HCT116 (cell line): ENCODE data around the gene MELTF. TPM values are rescaled to one million over a fixed set of nuclear protein-coding genes. Genes with fewer than 3 reads are reported as not detected.

ENCODE experiments used
- ATAC-seq: fragments of 200-7000 bp; cut with Tn5 transposase; 2 replicates; pipeline ENCODE4 v1.9.1; 2020; ENCODE audit warnings: mild to moderate bottlenecking, moderate library complexity
- BruUV-seq: library from RNA; stranded (reverse); fragments of 400-500 nt; replicated peaks from 2 replicates; lab custom pipeline; 2021; lab: Mats Ljungman, UMichigan
- CTCF ChIA-PET: fragments of 300-600 bp; sonication (Branson Sonifier 250); formaldehyde crosslinking; loops from one replicate; lab custom pipeline; 2021; ENCODE audit warnings: antibody characterized with exemption; lab: Charles Lee
- POLR2A ChIA-PET: fragments of 300-600, 350-600 bp; sonication (Branson Sonifier 250); formaldehyde crosslinking; loops from one replicate; lab custom pipeline; 2021; ENCODE audit warnings: antibody characterized with exemption; lab: Charles Lee
- RAD21 ChIA-PET, 2 experiments: fragments of 300-600 bp; sonication (Branson Sonifier 250); formaldehyde crosslinking; loops; one replicate each; lab custom pipeline; 2023; ENCODE audit warnings: low total read pairs in 2 of 2; ENCODE audit not compliant: uncharacterized antibody in 2 of 2, unreplicated experiment in 2 of 2, low non-redundant PET in 1 of 2; lab: Charles Lee
- DNase-seq: peaks from one replicate; pipeline ENCODE4 v3.0.0-alpha.2; 2010; ENCODE audit warnings: low read depth, low spot score
- H2AFZ ChIP-seq: fragments of 200-600 bp; shearing (Covaris generic), sonication (generic); 2 replicates; pipeline ENCODE4 v1.6.1; 2017; ENCODE audit warnings: low read depth, mixed run types, mixed read lengths, antibody characterized with exemption, low read length; ENCODE audit not compliant: poor library complexity, severe bottlenecking
- H3K27ac ChIP-seq: 2 replicates; pipeline ENCODE4 v1.5.1; 2012; ENCODE audit warnings: low read depth, low read length
- H3K27me3 ChIP-seq: fragments of 200-600 bp; sonication (generic); 2 replicates; pipeline ENCODE4 v1.6.1; 2016; ENCODE audit warnings: mixed run types, low read length, mixed read lengths; ENCODE audit not compliant: insufficient read depth
- H3K36me3 ChIP-seq, 2 experiments: fragments of 200-500 bp in 1 of 2; fragments of 200-600 bp in 1 of 2; sonication (Bioruptor generic) in 1 of 2; sonication (generic) in 1 of 2; 2 replicates each; pipeline versions ENCODE4 v1.5.1 to v1.6.1; 2014 to 2016; ENCODE audit warnings: low read length in 2 of 2, inconsistent platforms in 1 of 2, mixed read lengths in 1 of 2, mixed run types in 1 of 2; ENCODE audit not compliant: insufficient read depth in 2 of 2, control insufficient read depth in 1 of 2
- H3K4me1 ChIP-seq, 2 experiments: fragments of 200-600 bp in 1 of 2; sonication (generic) in 1 of 2; 2 replicates each; pipeline versions ENCODE4 v1.5.1 to v1.6.1; 2012 to 2017; ENCODE audit warnings: low read length in 2 of 2, inconsistent platforms in 1 of 2, mild to moderate bottlenecking in 1 of 2, mixed read lengths in 1 of 2, mixed run types in 1 of 2, moderate library complexity in 1 of 2; ENCODE audit not compliant: insufficient read depth in 2 of 2, control insufficient read depth in 1 of 2
- H3K4me2 ChIP-seq: fragments of 200-600 bp; sonication (generic); 2 replicates; pipeline ENCODE4 v1.6.1; 2017; ENCODE audit warnings: mixed run types, low read length, mixed read lengths
- H3K4me3 ChIP-seq, 2 experiments: fragments of 200-600 bp in 1 of 2; sonication (generic) in 1 of 2; replicated peaks in 1 of 2; 2 replicates each; pipeline ENCODE4 v1.5.1; 2011 to 2016; ENCODE audit warnings: low read length in 2 of 2, control low read depth in 1 of 2, low read depth in 1 of 2, mild to moderate bottlenecking in 1 of 2, mixed read lengths in 1 of 2, mixed run types in 1 of 2
- H3K79me2 ChIP-seq: fragments of 200-600 bp; sonication (generic); 2 replicates; pipeline ENCODE4 v1.6.1; 2017; ENCODE audit warnings: mild to moderate bottlenecking, mixed run types, low read length, moderate library complexity, mixed read lengths; ENCODE audit not compliant: insufficient read depth
- H3K9ac ChIP-seq: fragments of 200-600 bp; sonication (generic); 2 replicates; pipeline ENCODE4 v1.6.1; 2016; ENCODE audit warnings: low read length, mixed read lengths
- H3K9me2 ChIP-seq: fragments of 200-600 bp; sonication (generic), shearing (Covaris generic); 2 replicates; pipeline ENCODE4 v1.6.1; 2017; ENCODE audit warnings: mixed run types, mild to moderate bottlenecking, moderate library complexity; ENCODE audit not compliant: insufficient read depth
- H3K9me3 ChIP-seq, 2 experiments: fragments of 200-500 bp in 1 of 2; fragments of 200-600 bp in 1 of 2; sonication (Bioruptor generic) in 1 of 2; sonication (generic) in 1 of 2; 2 replicates each; pipeline ENCODE4 v1.6.1; 2014 to 2017; ENCODE audit warnings: low read length in 2 of 2, mixed read lengths in 2 of 2, inconsistent platforms in 1 of 2, low read depth in 1 of 2, mild to moderate bottlenecking in 1 of 2, mixed run types in 1 of 2, moderate library complexity in 1 of 2; ENCODE audit not compliant: control insufficient read depth in 1 of 2, insufficient read depth in 1 of 2
- H4K20me1 ChIP-seq: fragments of 200-600 bp; sonication (generic), shearing (Covaris generic); 2 replicates; pipeline ENCODE4 v1.6.1; 2017; ENCODE audit warnings: mixed run types, mild to moderate bottlenecking, moderate library complexity; ENCODE audit not compliant: insufficient read depth
- ATF3 ChIP-seq: IDR thresholded peaks from 2 replicates; pipeline ENCODE4 v1.6.1; 2012
- CEBPB ChIP-seq: IDR thresholded peaks from 2 replicates; pipeline ENCODE4 v1.6.1; 2012; ENCODE audit warnings: low read depth
- EGR1 ChIP-seq: IDR thresholded peaks from 2 replicates; pipeline ENCODE4 v1.6.1; 2012; ENCODE audit warnings: low read depth
- FOSL1 ChIP-seq: IDR thresholded peaks from 2 replicates; pipeline ENCODE4 v1.6.1; 2012; ENCODE audit warnings: low read depth
- MAX ChIP-seq: IDR thresholded peaks from 2 replicates; pipeline ENCODE4 v1.6.1; 2012
- POLR2A ChIP-seq: IDR thresholded peaks from 2 replicates; pipeline ENCODE4 v1.7.0; 2011; ENCODE audit warnings: borderline replicate concordance; ENCODE audit not compliant: insufficient read depth, insufficient read length; ENCODE audit errors: extremely low read depth
- POLR2AphosphoS5 ChIP-seq: IDR thresholded peaks from 2 replicates; pipeline ENCODE4 v1.6.1; 2011; ENCODE audit warnings: mild to moderate bottlenecking, low read depth, low read length, moderate library complexity
- SP1 ChIP-seq: IDR thresholded peaks from 2 replicates; pipeline ENCODE4 v1.6.1; 2012; ENCODE audit warnings: low read depth
- SRF ChIP-seq: IDR thresholded peaks from 2 replicates; pipeline ENCODE4 v1.6.1; 2012; ENCODE audit warnings: low read depth
- TCF7L2 ChIP-seq: IDR thresholded peaks from 2 replicates; pipeline ENCODE4 v1.7.0; 2011; ENCODE audit warnings: borderline replicate concordance, inconsistent platforms; ENCODE audit not compliant: insufficient read depth, insufficient read length; ENCODE audit errors: extremely low read depth
- ZBTB33 ChIP-seq: IDR thresholded peaks from 2 replicates; pipeline ENCODE4 v1.6.1; 2011; ENCODE audit warnings: mild to moderate bottlenecking, low read length, moderate library complexity; ENCODE audit not compliant: insufficient replicate concordance; ENCODE audit errors: extremely low read depth
- ZFX ChIP-seq: fragments of 450-650 bp; IDR thresholded peaks from 2 replicates; pipeline ENCODE4 v1.6.1; 2017
- ZNF274 ChIP-seq: fragments of 200-500 bp; sonication (Bioruptor generic); IDR thresholded peaks from 2 replicates; pipeline ENCODE4 v1.6.1; 2014; ENCODE audit warnings: mild to moderate bottlenecking, low read depth, low read length, inconsistent platforms
- intact Hi-C: fragments of 100-400 bp; cut with micrococcal nuclease; formaldehyde crosslinking; loops from 2 replicates; pipeline ENCODE4 v1.10.0; 2022
- total RNA-seq: library from RNA; stranded (reverse); gene quantifications from one replicate; pipeline ENCODE4 v1.2.1, GENCODE V29; 2021; ENCODE audit not compliant: unreplicated experiment

The MELTF gene
- total RNA-seq, 1 experiment from 2014 or later: 47.6 TPM

GRCh38 chr3:196963631-196963953 lies 66.0 kb downstream of the MELTF start:
- RAD21 ChIA-PET: no interaction called here
- ATAC-seq: no peak
- H3K4me2 ChIP-seq: no peak overlapping the region

More at GRCh38 chr3:196963631-196963953, 66.0 kb downstream of the MELTF start:
- Histone ChIP-seq H4K20me1 (no peaks in the 10 kb centered on the region), H3K27me3 (no peaks in the 10 kb centered on the region), H3K4me3 (no peak overlapping the region), H2AFZ (no peak overlapping the region), H3K9me3 (no peaks in the 10 kb centered on the region), H3K79me2 (no peaks in the 10 kb centered on the region), H3K9me2 (no peaks in the 10 kb centered on the region), H3K9ac (no peak overlapping the region), H3K36me3 (no peaks in the 10 kb centered on the region), H3K4me1 (peaks cover 2 to 6% of the 10 kb centered on the region in 2 experiments; a peak in 1 of 4 replicates), H3K27ac (no peak overlapping the region)
- no peak for DNase-seq
- intact Hi-C loops: no loop called here
- BruUV-seq: no TSS peak
- ChIA-PET POLR2A (no interaction called here), CTCF (no interaction called here)
- TF ChIP-seq SRF (no peak), POLR2A (no peak), ZNF274 (no peak), ZFX (no peak), SP1 (no peak), EGR1 (no peak), ATF3 (no peak), TCF7L2 (no peak), ZBTB33 (no peak), CEBPB (no peak), FOSL1 (no peak), POLR2AphosphoS5 (no peak), MAX (no peak)
